Heart left ventricle (tissue), 16 donors: ENCODE data around the gene RNF169. TPM values are rescaled to one million over a fixed set of nuclear protein-coding genes. Genes with fewer than 3 reads are reported as not detected.

ENCODE experiments used
- ATAC-seq, 4 donors: fragments of 200-7000 bp; cut with Tn5 transposase; one replicate each; pipeline ENCODE4 v1.9.1; 2020 to 2022; ENCODE audit warnings: moderate library complexity in 4 of 4, mild to moderate bottlenecking in 3 of 4, moderate number of reproducible peaks in 1 of 4
- DNase-seq, 5 donors: peaks; one replicate each; pipeline ENCODE4 v3.0.0-alpha.2; 2020
- H3K27ac ChIP-seq, 12 donors: fragments of 200-600 bp; sonication (generic) in 4 of 12; one replicate each; pipeline versions ENCODE4 v1.5.0 to v1.8.0; 2016 to 2022; ENCODE audit warnings: mild to moderate bottlenecking in 2 of 12
- H3K27me3 ChIP-seq, 9 donors: fragments of 200-600 bp; sonication (generic) in 2 of 9; one replicate each; pipeline versions ENCODE4 v1.5.1 to v1.8.0; 2016 to 2022; ENCODE audit warnings: mild to moderate bottlenecking in 3 of 9
- H3K36me3 ChIP-seq, 9 donors: fragments of 200-600 bp; sonication (generic) in 2 of 9; one replicate each; pipeline versions ENCODE4 v1.5.0 to v1.8.0; 2018 to 2022; ENCODE audit warnings: mild to moderate bottlenecking in 2 of 9
- H3K4me1 ChIP-seq, 12 donors: fragments of 200-600 bp; sonication (generic) in 4 of 12; one replicate each; pipeline versions ENCODE4 v1.5.0 to v1.8.0; 2016 to 2022; ENCODE audit warnings: mild to moderate bottlenecking in 3 of 12
- H3K4me3 ChIP-seq, 12 donors: fragments of 200-600 bp; sonication (generic) in 4 of 12; one replicate each; pipeline versions ENCODE4 v1.5.0 to v1.8.0; 2017 to 2022; ENCODE audit warnings: mild to moderate bottlenecking in 9 of 12, moderate library complexity in 4 of 12
- H3K9me3 ChIP-seq, 12 donors: fragments of 200-600 bp; sonication (generic) in 4 of 12; one replicate each; pipeline versions ENCODE4 v1.5.0 to v1.8.0; 2016 to 2022; ENCODE audit warnings: mild to moderate bottlenecking in 1 of 12
- CTCF ChIP-seq, 12 donors: fragments of 200-600 bp; sonication (generic) in 4 of 12; IDR thresholded peaks; one replicate each; pipeline versions ENCODE4 v1.5.0 to v1.8.0; 2018 to 2022; ENCODE audit warnings: antibody characterized with exemption in 12 of 12, mild to moderate bottlenecking in 5 of 12
- POLR2A ChIP-seq, 2 donors: fragments of 450-650 bp; IDR thresholded peaks; one replicate each; pipeline ENCODE4 v1.6.1; 2017; ENCODE audit warnings: antibody characterized with exemption in 2 of 2, mild to moderate bottlenecking in 2 of 2, moderate library complexity in 2 of 2
- WGBS, 4 donors: extraction: QIAGEN DNeasy Blood & Tissue Kit in 2 of 4; methylation state at CpG; one replicate each; pipeline versions ENCODE4 v1.1.5 to v1.1.7; 2013 to 2018; 5-methylcytosine and 5-hydroxymethylcytosine counted together
- intact Hi-C, 10 donors: fragments of 100-400 bp; cut with DNase I; formaldehyde crosslinking; loops; one replicate each; pipeline versions ENCODE4 v1.11.1 to v1.14.2; 2022
- polyA plus RNA-seq, 2 donors: library from polyadenylated mRNA; stranded (reverse); fragments of 200-250 nt; gene quantifications; one replicate each; pipeline ENCODE4 v1.2.3, GENCODE V29; 2013
- total RNA-seq, 9 donors: library from RNA; depleted of rRNA in 2 of 9; stranded (reverse); fragments of >200 nt in 2 of 9; fragmentation: NEBNext Ultra II Directional in 3 of 9; extraction: Animal tissue kit (Norgen Biotek cat#: 25700) in 3 of 9; gene quantifications; one replicate each; pipeline versions ENCODE4 v1.1.0 to v1.2.4, GENCODE V29; 2016 to 2023
- donor health status: ischemic (EF 13 %, LVEDD 7.1; RV severe dilation, severe dysfunction).
- donor health status: healthy with polysubstance abuse.
- donor health status: DM: no; HTN: yes; CAD: no.
- donor health status: DM: no; HTN: no; CAD: no.
- donor health status: ischemic (EF 25% LVEDD 6.9; RV normal size, moderate dysfunction).
- donor health status: ischemic (EF 25% LVEDD 5.7; RV mildly dilated, moderate dysfunction).
- donor health status: healthy.
- donor health status: DM: yes; HTN: yes; CAD: no.
- donor health status: ischemic (EF 35%, LVEDD 5.7; RV mildly dilated, moderate dysfunction).
- donor health status: nonischemic (EF 11% LVEDD 7.7; RV severe dilation, severe dysfunction).
- donor health status: DM: yes; HTN: yes; CAD: no.
- donor health status: PGD.
- donor health status: ischemic (EF 29% LVEDD 5.4; RV normal size, mild dysfunction).
- donor health status: nonischemic (EF 23%, LVEDD 6.1; RV moderate dilation, normal function).

RNF169 gene
- total and polyA plus RNA-seq, 11 donors = 1.6 to 16.1 (median 10.7) TPM

- no peak for TF ChIP-seq CTCF (IDR thresholded peaks at IDR 0.05)
- no peak for TF ChIP-seq POLR2A (IDR thresholded peaks at IDR 0.05)
- no peaks in the 10 kb centered on the region for H3K9me3 ChIP-seq
- DNase-seq = no peak
- H3K4me3 ChIP-seq = no peak overlapping the region
- intact Hi-C loops = no loop called here
- H3K27ac ChIP-seq = no peak overlapping the region
- peaks cover 0 to 86% (median 26%) of the 10 kb centered on the region in 12 donors for H3K4me1 ChIP-seq
- no peaks in the 10 kb centered on the region for H3K36me3 ChIP-seq
- ATAC-seq = no peak
- no peaks in the 10 kb centered on the region for H3K27me3 ChIP-seq
- WGBS, 4 donors = 82 to 90% (median 87%) methylated on average over 4 of the region's 4 CpGs
Measured at GRCh38 chr11:74780248-74781005, 31.8 kb downstream of the RNF169 start.

GRCh38 chr11:74783241-74783871 lies 34.7 kb downstream of the RNF169 start:
- Histone ChIP-seq H3K4me3 (no peak overlapping the region), H3K9me3 (no peaks in the 10 kb centered on the region), H3K27ac (peak overlapping the region in 6 of 12 donors; percentile 5 to 88 (median 28)), H3K4me1 (peaks cover 0 to 77% (median 22%) of the 10 kb centered on the region in 12 donors), H3K36me3 (no peaks in the 10 kb centered on the region), H3K27me3 (no peaks in the 10 kb centered on the region)
- intact Hi-C loops = no loop called here
- 54 to 68% (median 62%) methylated on average over 2 of the region's 2 CpGs for WGBS, 4 donors
- TF ChIP-seq CTCF (IDR thresholded peaks at IDR 0.05) = no peak
- no peak for TF ChIP-seq POLR2A (IDR thresholded peaks at IDR 0.05)
- DNase-seq (no peak), ATAC-seq (peak in 3 of 4 donors; percentile 56 to 90 (median 77))

GRCh38 chr11:74784234-74784633 lies 35.6 kb downstream of the RNF169 start:
- 75 to 88% (median 81%) methylated on average over 5 of the region's 5 CpGs for WGBS, 4 donors
- intact Hi-C loops = no loop called here
- no peaks in the 10 kb centered on the region for H3K9me3 ChIP-seq
- no peak overlapping the region for H3K4me3 ChIP-seq
- no peak for ATAC-seq
- H3K27me3 ChIP-seq = no peaks in the 10 kb centered on the region
- H3K4me1 ChIP-seq = peaks cover 0 to 71% (median 22%) of the 10 kb centered on the region in 12 donors
- peak overlapping the region in 3 of 12 donors; percentile 8 to 88 (median 34) for H3K27ac ChIP-seq
- no peak for DNase-seq
- peaks cover 0 to under 1% (median 0%) of the 10 kb centered on the region in 9 donors for H3K36me3 ChIP-seq
- TF ChIP-seq POLR2A (IDR thresholded peaks at IDR 0.05) (no peak), CTCF (IDR thresholded peaks at IDR 0.05) (no peak)

- Histone ChIP-seq H3K4me3 (no peak overlapping the region), H3K27me3 (no peaks in the 10 kb centered on the region), H3K9me3 (no peaks in the 10 kb centered on the region), H3K4me1 (peaks cover 0 to 66% (median 22%) of the 10 kb centered on the region in 12 donors), H3K27ac (peak overlapping the region in 1 of 12 donors; percentile 88), H3K36me3 (peaks cover 0 to 5% (median 2%) of the 10 kb centered on the region in 9 donors)
- ATAC-seq = no peak
- WGBS, 4 donors = 69 to 97% (median 84%) methylated on average over 4 of the region's 4 CpGs
- DNase-seq = no peak
- TF ChIP-seq POLR2A (IDR thresholded peaks at IDR 0.05) = no peak
- no peak for TF ChIP-seq CTCF (IDR thresholded peaks at IDR 0.05)
- intact Hi-C loops = no loop called here
Measured at GRCh38 chr11:74784726-74785125, 36.1 kb downstream of the RNF169 start.
